HG03025 (cell line): ENCODE results near the gene WDR91.
"Not testable (repeated sequence)": the region's sequence is repeated elsewhere in the genome, so short reads cannot be mapped to it uniquely, and the experiment has no call there.

ENCODE experiments used
- ATAC-seq: cut with Tn5 transposase; IDR thresholded peaks from one replicate; pipeline ENCODE4 v1.9.1; 2021; ENCODE audit warnings: mild to moderate bottlenecking, moderate library complexity; ENCODE audit not compliant: unreplicated experiment, low FRiP score

Gene WDR91

GRCh38 chr7:135234095-135234494 lies 22.8 kb upstream of the WDR91 start:
- not testable (repeated sequence) for ATAC-seq

- ATAC-seq, result no peak
Observed at GRCh38 chr7:135233570-135233969, 22.2 kb upstream of the WDR91 start, which contains the start of gene STRA8. STRA8 (plus strand) TSS chr7:135233838; CDS start chr7:135240525, 6,687 bp downstream.

- ATAC-seq, result no peak
Observed at GRCh38 chr7:135232720-135233119, 21.4 kb upstream of the WDR91 start.

GRCh38 chr7:135232087-135232486 lies 20.8 kb upstream of the WDR91 start:
- no peak for ATAC-seq

- ATAC-seq, result no peak
Observed at GRCh38 chr7:135231686-135232085, 20.4 kb upstream of the WDR91 start.

GRCh38 chr7:135224027-135224426 lies 12.7 kb upstream of the WDR91 start:
- ATAC-seq, result no peak

GRCh38 chr7:135217645-135218509 lies 6.6 kb upstream of the WDR91 start:
- ATAC-seq, result no peak

- ATAC-seq, result no peak
Observed at GRCh38 chr7:135215698-135216097, 4.4 kb upstream of the WDR91 start.

- ATAC-seq, result no peak
Observed at GRCh38 chr7:135215180-135215579, 3.9 kb upstream of the WDR91 start.

GRCh38 chr7:135213831-135214230 lies 2.5 kb upstream of the WDR91 start:
- no peak for ATAC-seq

GRCh38 chr7:135211946-135212685 lies 790 bp upstream of the WDR91 start:
- ATAC-seq, result not testable (repeated sequence)

- no peak for ATAC-seq
Observed at GRCh38 chr7:135210888-135211178, 493 bp downstream of the WDR91 start.

GRCh38 chr7:135209225-135209834 lies 2.0 kb downstream of the WDR91 start:
- ATAC-seq, result no peak

GRCh38 chr7:135208102-135208793 lies 3.1 kb downstream of the WDR91 start:
- no peak for ATAC-seq

- ATAC-seq, result peak; percentile 19
Observed at GRCh38 chr7:135207406-135208101, 3.8 kb downstream of the WDR91 start.

- peak; percentile 19 for ATAC-seq
Observed at GRCh38 chr7:135206941-135207391, 4.4 kb downstream of the WDR91 start.

GRCh38 chr7:135205850-135206249 lies 5.5 kb downstream of the WDR91 start:
- ATAC-seq, result no peak

- no peak for ATAC-seq
Observed at GRCh38 chr7:135204876-135205275, 6.5 kb downstream of the WDR91 start.

- ATAC-seq, result no peak
Observed at GRCh38 chr7:135204341-135204749, 7.0 kb downstream of the WDR91 start.

- ATAC-seq, result no peak
Observed at GRCh38 chr7:135201350-135201749, 10.0 kb downstream of the WDR91 start.
